Activated T-cell treated with anti-CD3 and anti-CD28 coated beads, Interleukin-2, amount 50 U/mL, for 4 hours (primary cell): ENCODE results near the gene TMF1. TPM values are rescaled to one million over a fixed set of nuclear protein-coding genes. Genes with fewer than 3 reads are reported as not detected.

Source experiments
- ATAC-seq, 2 donors: fragments of 200-7000 bp; cut with Tn5 transposase; one replicate each; pipeline ENCODE4 v1.10.0; 2021
- DNase-seq: peaks from one replicate; pipeline ENCODE4 v3.0.0-alpha.2; 2020
- H3K27me3 Mint-ChIP-seq: one replicate; pipeline ENCODE4 v1.8.0; 2021; ENCODE audit warnings: low read depth, mixed read lengths
- H3K36me3 Mint-ChIP-seq: one replicate; pipeline ENCODE4 v1.8.0; 2022; ENCODE audit warnings: mixed read lengths; ENCODE audit not compliant: insufficient read depth
- H3K4me1 Mint-ChIP-seq: one replicate; pipeline ENCODE4 v1.8.0; 2021; ENCODE audit warnings: low read depth, mixed read lengths
- H3K4me3 Mint-ChIP-seq: one replicate; pipeline ENCODE4 v1.8.0; 2021; ENCODE audit warnings: mild to moderate bottlenecking, moderate library complexity, mixed read lengths
- H3K9me3 Mint-ChIP-seq: one replicate; pipeline ENCODE4 v1.8.0; 2021; ENCODE audit warnings: mixed read lengths
- total RNA-seq, 3 donors: library from RNA; stranded (reverse); gene quantifications; one replicate each; pipeline ENCODE4 v1.2.1, GENCODE V29; 2021

TMF1 gene
- total RNA-seq, 3 donors from 2014 or later = 21.0 to 27.4 (median 23.6) TPM

GRCh38 chr3:69012800-69013252 is 39.3 kb downstream of the TMF1 start:
- no peaks in the 10 kb centered on the region for H3K9me3 Mint-ChIP-seq
- H3K27me3 Mint-ChIP-seq = no peaks in the 10 kb centered on the region
- DNase-seq (no peak), ATAC-seq (no peak)
- H3K4me1 Mint-ChIP-seq = peaks cover 24% of the 10 kb centered on the region
- H3K4me3 Mint-ChIP-seq = peak overlapping the region; percentile 70
- peaks cover 12% of the 10 kb centered on the region for H3K36me3 Mint-ChIP-seq

DNA sequence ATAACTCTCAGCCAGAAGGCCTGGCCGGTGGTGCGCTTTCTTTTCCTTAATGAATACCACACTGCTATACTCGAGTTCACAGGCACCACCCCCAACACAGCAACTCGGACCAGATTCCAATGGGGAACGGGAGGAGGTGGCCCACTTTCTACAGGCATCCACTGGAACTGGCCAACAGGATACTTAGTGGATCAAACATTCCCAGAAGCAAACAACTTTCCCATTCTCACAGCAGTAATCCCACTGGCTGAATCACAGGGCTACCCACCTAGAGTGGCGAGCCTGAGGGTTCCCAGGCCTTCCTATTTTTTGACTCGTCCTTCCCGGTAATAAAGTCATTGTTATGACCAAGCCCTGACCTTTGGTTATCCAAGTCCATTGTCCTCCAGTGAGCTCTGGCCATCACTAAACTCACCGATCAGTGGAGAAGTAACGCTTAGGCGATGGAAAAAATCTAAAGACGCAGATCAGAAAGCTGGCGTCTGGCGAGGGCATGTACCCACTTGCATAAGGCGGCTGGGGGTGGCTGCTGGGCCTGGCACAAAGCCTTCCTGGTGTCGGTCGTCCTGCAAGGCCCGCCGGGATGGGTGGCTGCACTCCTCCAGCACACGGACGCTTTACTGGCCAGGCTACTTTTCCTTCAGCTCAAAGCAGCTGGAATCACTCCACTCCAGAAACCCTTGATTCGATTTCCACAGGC is 39.9 kb downstream of the TMF1 start:
- Mint-ChIP-seq H3K36me3 (peaks cover 7% of the 10 kb centered on the region), H3K9me3 (no peaks in the 10 kb centered on the region), H3K4me1 (peaks cover 24% of the 10 kb centered on the region), H3K27me3 (no peaks in the 10 kb centered on the region), H3K4me3 (peak overlapping the region; percentile 70)
- ATAC-seq (no peak), DNase-seq (no peak)

DNA sequence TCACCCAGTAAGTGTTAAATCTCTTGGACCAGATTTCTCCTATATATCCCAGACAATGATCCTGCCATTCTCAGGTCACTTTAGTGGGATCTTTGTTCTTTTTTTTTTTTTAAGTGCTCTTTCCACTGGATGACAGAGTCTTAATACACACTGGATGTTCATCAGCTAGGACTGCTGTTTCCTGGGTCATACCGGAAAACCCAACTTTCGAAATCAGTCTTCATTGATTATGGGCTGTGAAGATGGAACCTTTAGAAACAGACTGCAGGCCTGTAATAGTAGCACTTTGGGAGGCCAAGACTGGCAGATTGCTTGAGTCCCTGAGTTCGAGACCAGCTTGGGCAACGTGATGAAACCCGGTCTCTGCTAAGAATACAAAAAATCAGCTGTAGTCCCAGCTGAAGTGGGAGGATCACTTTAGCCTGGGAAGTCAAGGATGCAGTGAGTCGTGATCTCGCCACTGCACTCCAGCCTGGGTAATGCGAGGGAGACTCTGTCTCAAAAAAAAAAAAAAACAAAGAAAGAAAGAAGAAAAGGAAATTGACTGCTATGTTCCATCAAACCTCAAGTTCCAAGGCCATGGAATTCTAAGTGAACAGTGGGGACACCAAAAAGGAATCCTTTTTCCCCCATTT is 40.9 kb downstream of the TMF1 start:
- H3K4me3 Mint-ChIP-seq = peak overlapping the region; percentile 64

DNA sequence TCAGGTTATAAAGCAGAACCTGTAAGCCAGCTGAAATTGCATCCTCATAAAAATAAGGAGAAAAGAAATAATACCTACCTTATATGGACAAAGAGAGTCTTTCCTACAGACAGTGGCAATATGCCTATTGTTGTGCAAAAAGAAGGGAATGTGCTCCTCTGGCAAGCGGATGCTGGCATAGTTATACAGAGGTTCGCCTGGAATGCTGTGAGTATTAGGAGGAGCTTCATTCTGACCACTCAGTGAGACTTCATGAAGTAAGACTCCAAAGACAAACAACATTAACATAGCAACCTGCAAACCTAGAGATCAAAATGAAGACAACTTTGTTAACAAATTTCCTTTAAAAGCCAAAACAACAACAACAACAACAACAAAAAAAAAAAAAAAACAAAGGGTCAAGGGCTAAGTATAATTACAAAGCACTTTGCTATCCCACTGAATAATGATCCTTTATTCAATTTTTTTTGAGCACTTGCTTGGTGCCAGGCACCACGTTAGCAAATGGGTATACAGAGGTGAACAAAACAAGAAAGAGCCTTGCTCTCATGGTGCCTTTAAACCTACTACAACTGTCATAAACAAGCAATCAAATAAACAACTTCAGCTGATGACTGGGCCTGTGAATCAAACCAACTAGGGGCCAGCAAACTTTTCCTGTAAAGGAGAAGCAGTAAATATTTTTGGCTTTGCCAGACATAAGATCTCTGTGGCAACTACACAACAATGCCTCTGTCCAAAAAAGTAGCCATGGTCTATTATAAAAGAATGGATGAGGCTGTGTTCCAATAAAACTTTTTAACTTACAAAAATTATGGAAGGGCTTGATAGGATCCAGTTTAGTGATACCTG is 42.3 kb downstream of the TMF1 start:
- ATAC-seq = no peak
- no peak overlapping the region for H3K4me3 Mint-ChIP-seq
- no peaks in the 10 kb centered on the region for H3K9me3 Mint-ChIP-seq
- no peaks in the 10 kb centered on the region for H3K27me3 Mint-ChIP-seq
- H3K36me3 Mint-ChIP-seq = peaks cover 14% of the 10 kb centered on the region
- no peak for DNase-seq
- peaks cover 18% of the 10 kb centered on the region for H3K4me1 Mint-ChIP-seq

More for the DNA sequence above, 40.9 kb downstream of the TMF1 start:
- Mint-ChIP-seq H3K9me3 (no peaks in the 10 kb centered on the region), H3K27me3 (no peaks in the 10 kb centered on the region), H3K36me3 (peaks cover 8% of the 10 kb centered on the region), H3K4me1 (peaks cover 24% of the 10 kb centered on the region)
- ATAC-seq = no peak
- no peak for DNase-seq

DNA sequence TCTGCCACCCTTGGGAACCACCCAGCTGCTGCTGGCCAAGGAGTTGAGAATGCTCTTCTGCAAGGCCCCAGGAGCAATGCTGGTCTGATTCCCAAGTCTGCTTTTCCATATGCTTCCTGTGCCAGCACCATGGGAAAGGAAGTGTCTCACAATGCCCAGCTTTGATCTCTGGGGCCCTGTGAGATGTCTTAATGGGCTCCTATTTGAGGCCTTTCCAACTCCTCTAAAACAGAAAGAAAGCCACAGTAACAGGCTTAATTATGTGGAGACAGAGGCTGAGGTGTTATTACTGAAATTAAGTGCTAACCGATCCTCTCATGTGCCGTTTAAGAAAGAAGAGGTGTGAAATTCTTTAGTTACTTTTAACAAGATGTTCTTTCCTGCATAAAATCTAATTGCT is 43.2 kb downstream of the TMF1 start:
- Mint-ChIP-seq H3K27me3 (no peaks in the 10 kb centered on the region), H3K9me3 (no peaks in the 10 kb centered on the region), H3K4me1 (peaks cover 12% of the 10 kb centered on the region), H3K4me3 (no peak overlapping the region), H3K36me3 (peaks cover 19% of the 10 kb centered on the region)
- no peak for ATAC-seq
- DNase-seq = no peak

- no peaks in the 10 kb centered on the region for H3K27me3 Mint-ChIP-seq
- no peak for DNase-seq
- peaks cover 2% of the 10 kb centered on the region for H3K4me1 Mint-ChIP-seq
- ATAC-seq = no peak
- peaks cover 25% of the 10 kb centered on the region for H3K36me3 Mint-ChIP-seq
- H3K9me3 Mint-ChIP-seq = no peaks in the 10 kb centered on the region
- H3K4me3 Mint-ChIP-seq = no peak overlapping the region
Measured at GRCh38 chr3:69005791-69006482, 46.2 kb downstream of the TMF1 start.

DNA sequence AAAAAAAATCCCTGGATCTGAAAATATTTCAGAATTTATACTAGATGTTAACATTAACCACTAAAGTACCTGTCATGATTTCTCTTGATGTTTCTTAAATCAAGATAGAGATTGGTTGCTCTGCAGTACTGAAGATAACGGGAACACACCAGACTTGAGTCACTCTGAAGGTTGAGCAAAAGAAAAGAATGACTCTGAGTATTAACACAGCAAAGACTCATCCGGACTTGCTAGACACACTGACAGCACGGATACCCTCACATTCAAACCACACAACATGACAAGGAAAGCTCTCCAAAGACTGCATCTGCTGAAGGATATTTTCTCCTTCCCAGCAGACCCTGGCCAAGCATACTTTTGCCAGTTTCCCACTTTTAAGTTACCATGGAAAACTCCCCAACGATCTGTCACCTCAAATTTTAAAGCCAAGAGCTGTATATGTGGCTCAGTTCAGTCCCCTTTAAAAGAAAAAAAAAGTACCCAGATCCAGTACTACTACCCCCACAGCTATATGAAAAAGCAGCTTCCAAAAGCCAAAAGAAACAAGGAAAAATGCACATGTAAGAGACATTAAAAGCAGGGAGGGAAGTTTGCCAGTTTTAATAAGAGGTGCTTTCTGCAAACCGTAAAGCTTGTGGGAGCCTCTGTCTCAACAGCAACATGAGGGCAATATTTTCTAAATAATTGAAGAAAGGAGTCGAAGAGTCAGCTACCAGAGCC is 46.9 kb downstream of the TMF1 start:
- H3K36me3 Mint-ChIP-seq = peaks cover 25% of the 10 kb centered on the region
- no peak for ATAC-seq
- no peak for DNase-seq
- H3K4me3 Mint-ChIP-seq = no peak overlapping the region
- no peaks in the 10 kb centered on the region for H3K9me3 Mint-ChIP-seq
- H3K4me1 Mint-ChIP-seq = no peaks in the 10 kb centered on the region
- no peaks in the 10 kb centered on the region for H3K27me3 Mint-ChIP-seq

DNA sequence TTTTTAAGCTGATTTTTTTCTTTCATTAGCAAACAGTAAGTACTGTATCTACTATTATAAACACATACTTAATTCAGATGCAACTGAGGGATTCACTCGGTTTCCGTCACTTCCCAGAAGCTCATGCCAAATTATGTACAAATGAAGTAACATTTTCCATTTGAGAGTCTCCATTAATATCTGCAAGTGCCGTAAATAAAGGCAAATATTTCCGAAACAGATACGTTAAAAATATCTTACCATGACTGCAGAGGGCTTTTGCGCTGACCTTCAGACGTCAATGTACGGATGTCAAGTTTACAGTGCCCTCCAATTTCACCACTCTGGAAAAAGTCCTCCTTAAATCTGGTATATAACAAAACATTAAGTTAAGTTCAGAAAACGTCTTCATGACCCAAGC is 48.0 kb downstream of the TMF1 start:
- Mint-ChIP-seq H3K4me3 (no peak overlapping the region), H3K36me3 (peaks cover 26% of the 10 kb centered on the region), H3K27me3 (no peaks in the 10 kb centered on the region), H3K9me3 (no peaks in the 10 kb centered on the region), H3K4me1 (no peaks in the 10 kb centered on the region)
- DNase-seq = no peak
- ATAC-seq = no peak

DNA sequence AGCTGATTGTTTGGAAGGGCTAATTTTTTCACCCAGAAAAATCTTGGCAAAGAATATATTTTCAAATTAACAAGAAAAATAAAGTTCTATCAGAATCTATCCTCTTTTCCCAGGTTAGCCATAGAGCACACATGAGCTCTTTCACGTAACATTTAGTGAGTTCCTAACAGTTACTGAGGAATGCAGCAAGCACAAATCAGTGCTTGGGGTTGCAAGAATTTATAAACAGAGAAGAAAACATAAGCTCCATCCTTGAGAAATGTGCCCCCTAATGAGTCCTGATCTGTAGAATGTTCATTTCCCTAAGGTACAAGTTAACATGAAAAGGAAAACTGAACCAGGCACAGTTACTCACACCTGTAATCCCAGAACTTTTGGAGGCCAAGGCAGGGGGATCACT is 52.5 kb downstream of the TMF1 start:
- Mint-ChIP-seq H3K36me3 (peaks cover 33% of the 10 kb centered on the region), H3K27me3 (no peaks in the 10 kb centered on the region), H3K9me3 (no peaks in the 10 kb centered on the region), H3K4me1 (peaks cover 6% of the 10 kb centered on the region), H3K4me3 (no peak overlapping the region)
- ATAC-seq = no peak
- DNase-seq = no peak

DNA sequence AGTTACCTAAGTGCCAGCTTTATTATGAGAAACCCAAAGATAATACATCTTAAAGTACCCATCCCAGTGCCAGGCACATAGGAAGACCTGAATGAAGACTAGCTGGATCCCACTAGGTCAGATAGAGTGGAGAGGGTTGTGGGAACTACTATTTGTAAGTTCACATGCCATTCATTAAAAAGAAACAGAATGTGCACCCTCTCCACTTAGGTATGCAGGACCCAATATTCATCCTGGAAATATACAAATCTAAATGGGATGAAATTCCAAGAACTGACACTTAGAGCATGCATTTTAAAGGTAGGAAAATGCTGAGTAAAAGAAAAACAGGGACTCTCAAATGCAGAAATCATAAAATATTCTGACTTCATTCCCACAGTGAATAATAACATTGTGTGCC is 53.0 kb downstream of the TMF1 start:
- no peak for ATAC-seq
- Mint-ChIP-seq H3K4me1 (peaks cover 6% of the 10 kb centered on the region), H3K36me3 (peaks cover 34% of the 10 kb centered on the region), H3K27me3 (no peaks in the 10 kb centered on the region), H3K4me3 (no peak overlapping the region), H3K9me3 (no peaks in the 10 kb centered on the region)
- no peak for DNase-seq

- Mint-ChIP-seq H3K9me3 (no peaks in the 10 kb centered on the region), H3K4me1 (peaks cover 6% of the 10 kb centered on the region), H3K36me3 (peaks cover 40% of the 10 kb centered on the region), H3K4me3 (no peak overlapping the region), H3K27me3 (no peaks in the 10 kb centered on the region)
- DNase-seq = no peak
- peak; percentile 78 to 93 for ATAC-seq
Measured at GRCh38 chr3:68997887-68998286, 54.2 kb downstream of the TMF1 start.

- DNase-seq (no peak), ATAC-seq (peak; percentile 36 to 53)
- H3K36me3 Mint-ChIP-seq = peaks cover 48% of the 10 kb centered on the region
- H3K4me1 Mint-ChIP-seq = peaks cover 6% of the 10 kb centered on the region
- no peaks in the 10 kb centered on the region for H3K27me3 Mint-ChIP-seq
- H3K9me3 Mint-ChIP-seq = no peaks in the 10 kb centered on the region
- H3K4me3 Mint-ChIP-seq = no peak overlapping the region
Measured at GRCh38 chr3:68996356-68996995, 55.7 kb downstream of the TMF1 start.

DNA sequence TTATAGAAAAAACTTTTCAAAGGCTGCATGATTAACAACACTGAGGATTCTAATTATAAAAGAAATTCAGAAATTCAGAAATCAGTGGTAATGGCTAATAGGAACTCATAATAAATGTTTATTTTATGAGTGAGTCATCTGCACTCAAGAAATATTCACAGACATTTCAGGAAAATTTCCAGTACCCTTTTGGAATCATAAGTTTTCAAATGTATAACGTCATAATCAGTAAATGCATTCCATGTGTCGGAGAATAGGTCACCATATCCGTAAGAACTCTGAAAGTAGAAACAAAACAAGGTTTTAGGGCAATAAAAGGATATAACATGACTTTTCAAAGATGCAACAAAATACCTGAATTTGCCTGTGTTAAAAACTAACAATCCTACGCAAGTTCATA is 63.4 kb downstream of the TMF1 start:
- H3K36me3 Mint-ChIP-seq = peaks cover 63% of the 10 kb centered on the region
- ATAC-seq (no peak), DNase-seq (no peak)
- H3K4me1 Mint-ChIP-seq = no peaks in the 10 kb centered on the region
- H3K4me3 Mint-ChIP-seq = no peak overlapping the region
- no peaks in the 10 kb centered on the region for H3K9me3 Mint-ChIP-seq
- H3K27me3 Mint-ChIP-seq = no peaks in the 10 kb centered on the region
